Astrocyte (in vitro differentiated cells and primary cell): Measurements from ENCODE around the gene KLHL42. TPM values are rescaled to one million over a fixed set of nuclear protein-coding genes. Genes with fewer than 3 reads are reported as not detected.

Experiments
- DNase-seq: peaks from one replicate; pipeline ENCODE4 v3.0.0-alpha.2; 2010; ENCODE audit warnings: low read depth
- FAIRE-seq: peaks from 2 replicates; lab custom pipeline; 2011; peaks lifted over from hg19 to GRCh38; lab: Jason Lieb, UNC
- H2AFZ ChIP-seq: 2 replicates; pipeline ENCODE4 v1.6.0; 2012; ENCODE audit warnings: low read depth, low read length, inconsistent platforms
- H3K27ac ChIP-seq: 2 replicates; pipeline ENCODE4 v1.5.1; 2011; ENCODE audit warnings: low read depth, low read length, inconsistent platforms
- H3K27me3 ChIP-seq: 2 replicates; pipeline ENCODE4 v1.6.0; 2011; ENCODE audit warnings: low read length, inconsistent platforms; ENCODE audit not compliant: insufficient read depth
- H3K36me3 ChIP-seq: 2 replicates; pipeline ENCODE4 v1.5.1; 2011; ENCODE audit warnings: low read length, inconsistent platforms; ENCODE audit not compliant: insufficient read depth
- H3K4me1 ChIP-seq: 2 replicates; pipeline ENCODE4 v1.5.1; 2011; ENCODE audit warnings: low read length, inconsistent platforms; ENCODE audit not compliant: insufficient read depth
- H3K4me2 ChIP-seq: 2 replicates; pipeline ENCODE4 v1.6.0; 2012; ENCODE audit warnings: low read length, inconsistent platforms
- H3K4me3 ChIP-seq: 2 replicates; pipeline ENCODE4 v1.5.1; 2011; ENCODE audit warnings: low read depth, mild to moderate bottlenecking, low read length, inconsistent platforms; ENCODE audit not compliant: insufficient read depth
- H3K79me2 ChIP-seq: 2 replicates; pipeline ENCODE4 v1.6.0; 2012; ENCODE audit warnings: mild to moderate bottlenecking, low read length, inconsistent platforms; ENCODE audit not compliant: insufficient read depth
- H3K9ac ChIP-seq: 2 replicates; pipeline ENCODE4 v1.6.0; 2012; ENCODE audit warnings: mild to moderate bottlenecking, low read length, inconsistent platforms
- H3K9me3 ChIP-seq: 2 replicates; pipeline ENCODE4 v1.5.1; 2012; ENCODE audit warnings: low read depth, mild to moderate bottlenecking, low read length, inconsistent platforms; ENCODE audit not compliant: insufficient read depth
- H4K20me1 ChIP-seq: 2 replicates; pipeline ENCODE4 v1.6.0; 2012; ENCODE audit warnings: low read length, inconsistent platforms; ENCODE audit not compliant: insufficient read depth
- H3K27ac Mint-ChIP-seq: one replicate; pipeline ENCODE4 v1.8.0; 2021; ENCODE audit warnings: mild to moderate bottlenecking, mixed read lengths; ENCODE audit not compliant: unreplicated experiment
- H3K27me3 Mint-ChIP-seq: one replicate; pipeline ENCODE4 v1.8.0; 2021; ENCODE audit warnings: low read depth, mixed read lengths; ENCODE audit not compliant: unreplicated experiment
- H3K36me3 Mint-ChIP-seq: one replicate; pipeline ENCODE4 v1.8.0; 2021; ENCODE audit warnings: low read depth, mixed read lengths; ENCODE audit not compliant: unreplicated experiment
- H3K4me1 Mint-ChIP-seq: one replicate; pipeline ENCODE4 v1.8.0; 2021; ENCODE audit warnings: low read depth, mixed read lengths; ENCODE audit not compliant: unreplicated experiment
- H3K4me3 Mint-ChIP-seq: one replicate; pipeline ENCODE4 v1.8.0; 2021; ENCODE audit warnings: mild to moderate bottlenecking, moderate library complexity, mixed read lengths; ENCODE audit not compliant: unreplicated experiment
- H3K9me3 Mint-ChIP-seq: one replicate; pipeline ENCODE4 v1.8.0; 2021; ENCODE audit warnings: mild to moderate bottlenecking, mixed read lengths; ENCODE audit not compliant: unreplicated experiment
- EZH2 ChIP-seq: IDR thresholded peaks from 2 replicates; pipeline ENCODE4 v1.6.1; 2012; ENCODE audit warnings: mild to moderate bottlenecking, low read length, inconsistent platforms; ENCODE audit not compliant: insufficient read depth
- total RNA-seq: library from RNA; stranded (reverse); gene quantifications from 2 replicates; pipeline ENCODE4 v1.2.1, GENCODE V29; 2021
- TF ChIP-seq, protein P1 (sequence below): IDR thresholded peaks from 2 replicates; pipeline ENCODE4 v1.5.1; 2011; ENCODE audit warnings: low read depth, mild to moderate bottlenecking, inconsistent platforms, low read length, moderate library complexity; ENCODE audit not compliant: insufficient read depth

The KLHL42 gene
- total RNA-seq, 1 donor from 2014 or later, result 40.8 TPM

DNA sequence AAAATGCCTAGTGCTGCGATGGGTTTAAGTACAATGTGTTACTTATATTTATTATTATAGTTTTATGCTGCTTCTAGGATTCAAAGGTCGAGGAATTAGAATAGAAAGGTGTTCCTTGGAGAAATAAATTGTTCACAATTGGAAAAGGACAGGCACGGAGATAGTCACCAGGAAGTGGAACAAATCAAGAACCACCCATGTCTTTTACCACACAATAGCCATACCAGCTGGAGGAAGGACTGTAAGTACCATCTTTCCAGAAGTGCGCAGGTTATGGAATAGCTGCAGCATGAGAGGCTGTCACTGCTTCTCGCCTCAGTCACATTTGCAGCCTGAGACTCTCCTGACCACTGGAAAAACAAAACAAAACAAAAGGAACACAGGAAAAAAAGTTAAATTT is 40.5 kb downstream of the KLHL42 start:
- TF ChIP-seq EZH2, result no peak
- TF ChIP-seq, protein P1, sequence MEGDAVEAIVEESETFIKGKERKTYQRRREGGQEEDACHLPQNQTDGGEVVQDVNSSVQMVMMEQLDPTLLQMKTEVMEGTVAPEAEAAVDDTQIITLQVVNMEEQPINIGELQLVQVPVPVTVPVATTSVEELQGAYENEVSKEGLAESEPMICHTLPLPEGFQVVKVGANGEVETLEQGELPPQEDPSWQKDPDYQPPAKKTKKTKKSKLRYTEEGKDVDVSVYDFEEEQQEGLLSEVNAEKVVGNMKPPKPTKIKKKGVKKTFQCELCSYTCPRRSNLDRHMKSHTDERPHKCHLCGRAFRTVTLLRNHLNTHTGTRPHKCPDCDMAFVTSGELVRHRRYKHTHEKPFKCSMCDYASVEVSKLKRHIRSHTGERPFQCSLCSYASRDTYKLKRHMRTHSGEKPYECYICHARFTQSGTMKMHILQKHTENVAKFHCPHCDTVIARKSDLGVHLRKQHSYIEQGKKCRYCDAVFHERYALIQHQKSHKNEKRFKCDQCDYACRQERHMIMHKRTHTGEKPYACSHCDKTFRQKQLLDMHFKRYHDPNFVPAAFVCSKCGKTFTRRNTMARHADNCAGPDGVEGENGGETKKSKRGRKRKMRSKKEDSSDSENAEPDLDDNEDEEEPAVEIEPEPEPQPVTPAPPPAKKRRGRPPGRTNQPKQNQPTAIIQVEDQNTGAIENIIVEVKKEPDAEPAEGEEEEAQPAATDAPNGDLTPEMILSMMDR, result no peak
- Mint-ChIP-seq H3K27ac (peak overlapping the region; percentile 56), H3K36me3 (no peaks in the 10 kb centered on the region), H3K9me3 (peaks cover 2% of the 10 kb centered on the region), H3K4me1 (peaks cover 28% of the 10 kb centered on the region), H3K27me3 (no peaks in the 10 kb centered on the region), H3K4me3 (no peak overlapping the region)
- no peaks in the 10 kb centered on the region for H3K9me3 ChIP-seq
- H4K20me1 ChIP-seq, result no peaks in the 10 kb centered on the region
- no peak overlapping the region for H3K27ac ChIP-seq
- DNase-seq (no peak), FAIRE-seq (no peak)
- no peak overlapping the region for H3K4me2 ChIP-seq
- no peak overlapping the region for H3K9ac ChIP-seq
- H3K4me3 ChIP-seq, result no peak overlapping the region
- H3K4me1 ChIP-seq, result peaks cover 15% of the 10 kb centered on the region
- no peak overlapping the region for H2AFZ ChIP-seq
- no peaks in the 10 kb centered on the region for H3K36me3 ChIP-seq
- no peaks in the 10 kb centered on the region for H3K79me2 ChIP-seq
- H3K27me3 ChIP-seq, result no peaks in the 10 kb centered on the region

DNA sequence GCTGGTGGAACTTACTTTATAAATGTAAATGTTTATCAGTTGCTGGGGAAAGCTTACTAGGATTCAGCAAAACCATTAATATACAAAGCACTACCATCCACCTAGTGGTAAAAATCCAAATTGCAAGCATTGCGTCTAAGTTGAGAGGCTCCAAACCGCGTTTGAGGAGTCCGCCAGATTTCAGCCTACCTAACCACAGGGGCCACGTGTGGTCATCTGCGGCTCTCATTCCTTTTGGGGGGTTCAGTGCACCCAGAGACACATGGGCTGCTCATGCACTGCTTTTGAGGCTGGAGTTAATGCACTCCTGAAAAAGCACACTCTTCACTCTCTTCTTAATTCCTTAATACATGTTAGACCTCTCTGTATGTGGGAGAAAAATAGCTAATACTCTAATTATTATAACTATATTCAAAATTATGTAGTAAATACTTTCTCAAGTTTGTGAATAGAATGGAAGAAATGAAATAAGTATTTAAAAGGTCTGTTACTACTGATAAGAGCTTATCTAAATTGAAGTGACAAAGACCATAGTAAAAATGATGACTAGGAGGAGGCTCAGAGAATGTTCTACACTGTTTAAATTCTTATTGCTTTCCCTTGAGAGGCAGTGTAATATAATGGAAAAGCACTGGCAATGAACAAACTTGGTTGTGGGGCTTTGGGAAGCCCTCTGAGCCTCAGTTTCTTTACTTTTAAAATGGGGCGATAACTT is 41.4 kb downstream of the KLHL42 start:
- Mint-ChIP-seq H3K27ac (peak overlapping the region; percentile 95), H3K27me3 (no peaks in the 10 kb centered on the region)

More for the DNA sequence above, 41.4 kb downstream of the KLHL42 start:
- Histone ChIP-seq H3K4me2 (peak overlapping the region; percentile 79), H3K27me3 (no peaks in the 10 kb centered on the region), H3K4me3 (no peak overlapping the region), H3K9me3 (no peaks in the 10 kb centered on the region), H4K20me1 (no peaks in the 10 kb centered on the region), H3K9ac (peak overlapping the region; percentile 37), H3K27ac (peak overlapping the region; percentile 85), H2AFZ (no peak overlapping the region), H3K4me1 (peaks cover 15% of the 10 kb centered on the region), H3K36me3 (no peaks in the 10 kb centered on the region), H3K79me2 (no peaks in the 10 kb centered on the region)
- DNase-seq, result peak; percentile 76
- H3K4me3 Mint-ChIP-seq, result no peak overlapping the region
- H3K36me3 Mint-ChIP-seq, result no peaks in the 10 kb centered on the region
- H3K9me3 Mint-ChIP-seq, result peaks cover 2% of the 10 kb centered on the region
- peaks cover 28% of the 10 kb centered on the region for H3K4me1 Mint-ChIP-seq
- no peak for TF ChIP-seq EZH2
- TF ChIP-seq, protein P1, result peak; percentile 81
- no peak for FAIRE-seq
